ENCODE measurements around the gene RABL6. TPM values are rescaled to one million over a fixed set of nuclear protein-coding genes. Genes with fewer than 3 reads are reported as not detected.
A peak's percentile ranks its signal among the peaks of the same experiment; 100 is the strongest.

Gene RABL6
- total RNA-seq, 1 donor from 2014 or later = 71.2 TPM

- H3K36me3 ChIP-seq = no peaks in the 10 kb centered on the region
- TF ChIP-seq CTCF (IDR thresholded peaks at IDR 0.05) (no peak), EZH2 (IDR thresholded peaks at IDR 0.05) (no peak), EZH2phosphoT487 (IDR thresholded peaks at IDR 0.05) (no peak)
- peak; percentile 80 for DNase-seq (ENCODE audit: low spot score)
- Mint-ChIP-seq H3K27me3 (ENCODE audit: insufficient read depth, low read depth) (peaks cover 2% of the 10 kb centered on the region), H3K4me3 (peak overlapping the region; percentile 89), H3K27ac (peak overlapping the region; percentile 71), H3K4me1 (peaks cover 7% of the 10 kb centered on the region), H3K9me3 (no peaks in the 10 kb centered on the region), H3K36me3 (no peaks in the 10 kb centered on the region)
- no peaks in the 10 kb centered on the region for H3K9me3 ChIP-seq (ENCODE audit: low read depth)
- peak overlapping the region; percentile 80 for H3K9ac ChIP-seq
- peak overlapping the region; percentile 97 for H3K4me2 ChIP-seq
- H3F3A ChIP-seq (ENCODE audit: low read depth) = peaks cover 6% of the 10 kb centered on the region
- H3K79me2 ChIP-seq (ENCODE audit: low read depth) = peaks cover 58% of the 10 kb centered on the region
- H4K20me1 ChIP-seq (ENCODE audit: low read depth) = peaks cover 49% of the 10 kb centered on the region
- H3K4me3 ChIP-seq = peak overlapping the region; percentile 97
- H2AFZ ChIP-seq (replicated peaks) = no peak overlapping the region
- peak overlapping the region; percentile 11 for H3K27ac ChIP-seq
- no peaks in the 10 kb centered on the region for H3K27me3 ChIP-seq
- H3K4me1 ChIP-seq = peaks cover 11% of the 10 kb centered on the region
Measured at GRCh38 chr9:136886610-136887597, 79.2 kb downstream of the RABL6 start.

GRCh38 chr9:136888454-136888853 lies 80.7 kb downstream of the RABL6 start:
- Histone ChIP-seq H3K4me3 (no peak overlapping the region), H2AFZ (replicated peaks) (no peak overlapping the region), H4K20me1 (ENCODE audit: low read depth) (peaks cover 63% of the 10 kb centered on the region), H3F3A (ENCODE audit: low read depth) (peaks cover 6% of the 10 kb centered on the region), H3K9ac (no peak overlapping the region), H3K27me3 (no peaks in the 10 kb centered on the region), H3K4me2 (no peak overlapping the region), H3K4me1 (peaks cover 11% of the 10 kb centered on the region), H3K79me2 (ENCODE audit: low read depth) (peaks cover 74% of the 10 kb centered on the region), H3K27ac (no peak overlapping the region), H3K9me3 (ENCODE audit: low read depth) (no peaks in the 10 kb centered on the region), H3K36me3 (no peaks in the 10 kb centered on the region)
- Mint-ChIP-seq H3K27ac (no peak overlapping the region), H3K9me3 (no peaks in the 10 kb centered on the region), H3K36me3 (no peaks in the 10 kb centered on the region), H3K4me1 (peaks cover 7% of the 10 kb centered on the region), H3K4me3 (no peak overlapping the region), H3K27me3 (ENCODE audit: insufficient read depth, low read depth) (peaks cover 2% of the 10 kb centered on the region)
- TF ChIP-seq CTCF (IDR thresholded peaks at IDR 0.05) (no peak), EZH2phosphoT487 (IDR thresholded peaks at IDR 0.05) (no peak), EZH2 (IDR thresholded peaks at IDR 0.05) (no peak)
- no peak for DNase-seq (ENCODE audit: low spot score)

- Histone ChIP-seq H3K27me3 (no peaks in the 10 kb centered on the region), H2AFZ (replicated peaks) (no peak overlapping the region), H3K79me2 (ENCODE audit: low read depth) (peaks cover 88% of the 10 kb centered on the region), H3K9ac (no peak overlapping the region), H3K4me3 (no peak overlapping the region), H3F3A (ENCODE audit: low read depth) (peaks cover 4% of the 10 kb centered on the region), H3K36me3 (no peaks in the 10 kb centered on the region), H3K27ac (no peak overlapping the region), H3K4me2 (no peak overlapping the region), H4K20me1 (ENCODE audit: low read depth) (peaks cover 65% of the 10 kb centered on the region), H3K4me1 (peaks cover 11% of the 10 kb centered on the region), H3K9me3 (ENCODE audit: low read depth) (no peaks in the 10 kb centered on the region)
- Mint-ChIP-seq H3K4me3 (no peak overlapping the region), H3K4me1 (peaks cover 7% of the 10 kb centered on the region), H3K9me3 (no peaks in the 10 kb centered on the region), H3K36me3 (peaks cover 8% of the 10 kb centered on the region), H3K27ac (no peak overlapping the region), H3K27me3 (ENCODE audit: insufficient read depth, low read depth) (no peaks in the 10 kb centered on the region)
- DNase-seq (ENCODE audit: low spot score) = no peak
- no peak for TF ChIP-seq EZH2 (IDR thresholded peaks at IDR 0.05)
- no peak for TF ChIP-seq EZH2phosphoT487 (IDR thresholded peaks at IDR 0.05)
- no peak for TF ChIP-seq CTCF (IDR thresholded peaks at IDR 0.05)
Measured at GRCh38 chr9:136889858-136890257, 82.1 kb downstream of the RABL6 start.

Data from neural progenitor cell (in vitro differentiated cells).